ENCODE data around the gene PEX14. TPM values are rescaled to one million over a fixed set of nuclear protein-coding genes. Genes with fewer than 3 reads are reported as not detected.

Gene PEX14
- total RNA-seq, 4 donors from 2014 or later = 2.0 to 21.9 (median 5.3) TPM

DNA sequence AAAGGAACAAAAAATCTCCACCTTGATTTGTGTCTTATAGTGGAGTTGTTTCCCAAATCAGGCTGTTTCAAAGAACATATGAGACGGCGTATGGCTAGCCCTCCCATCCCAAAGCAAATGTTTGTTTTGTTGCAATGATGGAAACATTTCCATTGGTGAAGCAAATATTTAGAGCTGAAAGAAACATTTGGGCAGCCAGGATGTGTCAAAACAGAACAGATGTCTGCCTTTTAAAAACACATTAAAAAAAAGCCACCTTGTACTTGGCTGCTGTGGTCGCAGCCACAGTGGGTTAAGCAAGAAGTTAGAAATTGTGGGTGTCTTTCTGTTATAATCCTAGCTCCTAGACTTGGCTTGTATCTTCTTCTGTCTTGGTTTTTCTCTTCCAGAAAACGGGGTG, 116.3 kb downstream of the PEX14 start:
- Histone ChIP-seq H3K27ac (no peak overlapping the region), H3K27me3 (no peaks in the 10 kb centered on the region), H3K9me3 (no peaks in the 10 kb centered on the region), H3K4me3 (no peak overlapping the region), H3K4me1 (no peaks in the 10 kb centered on the region), H3K36me3 (no peaks in the 10 kb centered on the region)
- intact Hi-C loops (cut with DNase I; ENCODE audit: low total_unique reads) = no loop called here
- no peak for DNase-seq
- TF ChIP-seq, protein P1, sequence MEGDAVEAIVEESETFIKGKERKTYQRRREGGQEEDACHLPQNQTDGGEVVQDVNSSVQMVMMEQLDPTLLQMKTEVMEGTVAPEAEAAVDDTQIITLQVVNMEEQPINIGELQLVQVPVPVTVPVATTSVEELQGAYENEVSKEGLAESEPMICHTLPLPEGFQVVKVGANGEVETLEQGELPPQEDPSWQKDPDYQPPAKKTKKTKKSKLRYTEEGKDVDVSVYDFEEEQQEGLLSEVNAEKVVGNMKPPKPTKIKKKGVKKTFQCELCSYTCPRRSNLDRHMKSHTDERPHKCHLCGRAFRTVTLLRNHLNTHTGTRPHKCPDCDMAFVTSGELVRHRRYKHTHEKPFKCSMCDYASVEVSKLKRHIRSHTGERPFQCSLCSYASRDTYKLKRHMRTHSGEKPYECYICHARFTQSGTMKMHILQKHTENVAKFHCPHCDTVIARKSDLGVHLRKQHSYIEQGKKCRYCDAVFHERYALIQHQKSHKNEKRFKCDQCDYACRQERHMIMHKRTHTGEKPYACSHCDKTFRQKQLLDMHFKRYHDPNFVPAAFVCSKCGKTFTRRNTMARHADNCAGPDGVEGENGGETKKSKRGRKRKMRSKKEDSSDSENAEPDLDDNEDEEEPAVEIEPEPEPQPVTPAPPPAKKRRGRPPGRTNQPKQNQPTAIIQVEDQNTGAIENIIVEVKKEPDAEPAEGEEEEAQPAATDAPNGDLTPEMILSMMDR (IDR thresholded peaks at IDR 0.05) = no peak
- TF ChIP-seq POLR2A (IDR thresholded peaks at IDR 0.05) = no peak

DNA sequence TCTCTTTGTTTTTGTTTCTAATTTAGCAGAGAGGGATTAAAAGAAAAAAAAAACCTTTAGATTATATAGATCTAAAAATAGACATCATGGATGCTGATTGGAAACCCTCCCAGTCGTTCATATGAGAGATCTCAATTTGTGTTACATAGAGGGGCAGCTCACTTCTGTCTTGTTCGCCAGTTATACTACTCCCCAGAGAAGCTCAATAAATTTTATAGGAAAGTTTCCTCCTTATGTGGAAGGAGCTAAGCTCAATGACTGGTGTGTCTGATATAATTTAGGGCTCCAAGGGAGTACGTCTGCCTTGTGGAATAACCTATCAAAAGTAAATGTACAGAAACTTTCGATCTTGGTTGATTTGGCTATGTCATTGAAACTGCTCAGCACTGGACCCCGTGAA, 117.6 kb downstream of the PEX14 start:
- intact Hi-C loops (cut with DNase I; ENCODE audit: low total_unique reads) = no loop called here
- H3K36me3 ChIP-seq = no peaks in the 10 kb centered on the region
- H3K27ac ChIP-seq = peak overlapping the region; percentile 9 to 26
- H3K4me1 ChIP-seq = no peaks in the 10 kb centered on the region
- no peaks in the 10 kb centered on the region for H3K9me3 ChIP-seq
- DNase-seq = no peak
- no peaks in the 10 kb centered on the region for H3K27me3 ChIP-seq
- H3K4me3 ChIP-seq = no peak overlapping the region
- TF ChIP-seq, protein P1 (IDR thresholded peaks at IDR 0.05) = no peak
- TF ChIP-seq POLR2A (IDR thresholded peaks at IDR 0.05) = no peak

DNA sequence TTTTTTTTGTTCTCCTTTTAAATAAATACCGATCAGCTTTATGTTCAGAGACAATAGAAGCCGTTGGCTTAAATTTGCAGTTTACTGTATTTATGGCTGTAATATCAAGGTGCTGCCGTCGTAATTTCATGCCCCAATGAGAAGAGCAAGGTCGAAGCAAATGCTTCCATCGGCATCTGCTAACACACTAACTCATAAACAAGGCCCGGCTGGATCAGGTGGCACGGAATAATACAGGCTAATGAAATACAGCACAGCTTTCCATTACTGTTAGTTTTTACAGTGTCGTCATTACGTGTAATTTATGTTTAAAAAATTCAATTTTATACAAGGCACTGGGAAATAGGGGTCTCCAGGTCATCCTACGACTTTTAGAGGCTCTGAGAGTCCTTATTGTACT, 119.0 kb downstream of the PEX14 start:
- intact Hi-C loops (cut with DNase I; ENCODE audit: low total_unique reads) = no loop called here
- TF ChIP-seq POLR2A (IDR thresholded peaks at IDR 0.05) = no peak
- TF ChIP-seq, protein P1 (IDR thresholded peaks at IDR 0.05) = no peak

DNA sequence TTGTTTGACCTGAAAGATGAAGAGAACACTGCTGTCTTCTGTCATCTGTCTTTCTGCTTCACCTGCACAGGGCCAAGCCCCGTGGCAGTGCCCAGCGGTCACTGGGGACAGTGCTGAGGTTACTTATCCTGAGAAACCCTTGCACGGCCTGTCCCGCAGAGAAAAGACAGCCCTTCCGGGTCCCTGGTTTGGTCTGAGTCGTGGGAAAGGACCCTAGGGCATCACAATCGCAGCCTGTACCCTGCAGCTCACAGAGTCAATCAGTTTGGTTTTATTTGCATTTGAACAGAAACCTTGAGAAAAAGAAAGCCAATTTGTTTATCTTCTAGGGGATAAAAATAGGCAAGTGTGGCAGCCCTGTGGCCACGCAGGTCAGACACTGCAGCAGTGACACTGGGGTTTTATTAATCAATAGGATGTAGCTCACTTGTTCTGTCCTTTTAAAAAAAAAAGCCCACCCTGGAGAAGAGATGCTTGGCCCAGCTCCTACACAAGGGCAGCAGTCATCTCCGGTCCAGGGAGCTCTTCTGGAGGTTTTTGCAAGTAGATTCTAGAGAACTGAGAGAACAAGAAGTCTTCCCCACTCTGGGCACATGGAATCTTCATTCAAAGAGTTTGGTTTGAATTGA, 120.0 kb downstream of the PEX14 start:
- Histone ChIP-seq H3K9me3 (no peaks in the 10 kb centered on the region), H3K4me3 (no peak overlapping the region), H3K36me3 (no peaks in the 10 kb centered on the region), H3K27ac (no peak overlapping the region), H3K4me1 (no peaks in the 10 kb centered on the region), H3K27me3 (no peaks in the 10 kb centered on the region)
- DNase-seq = no peak
- TF ChIP-seq, protein P1 (IDR thresholded peaks at IDR 0.05) = no peak
- TF ChIP-seq POLR2A (IDR thresholded peaks at IDR 0.05) = no peak
- intact Hi-C loops (cut with DNase I; ENCODE audit: low total_unique reads) = no loop called here

More for the DNA sequence above, 119.0 kb downstream of the PEX14 start:
- Histone ChIP-seq H3K27ac (no peak overlapping the region), H3K27me3 (no peaks in the 10 kb centered on the region), H3K9me3 (no peaks in the 10 kb centered on the region), H3K4me3 (no peak overlapping the region), H3K4me1 (no peaks in the 10 kb centered on the region), H3K36me3 (no peaks in the 10 kb centered on the region)
- DNase-seq = no peak

DNA sequence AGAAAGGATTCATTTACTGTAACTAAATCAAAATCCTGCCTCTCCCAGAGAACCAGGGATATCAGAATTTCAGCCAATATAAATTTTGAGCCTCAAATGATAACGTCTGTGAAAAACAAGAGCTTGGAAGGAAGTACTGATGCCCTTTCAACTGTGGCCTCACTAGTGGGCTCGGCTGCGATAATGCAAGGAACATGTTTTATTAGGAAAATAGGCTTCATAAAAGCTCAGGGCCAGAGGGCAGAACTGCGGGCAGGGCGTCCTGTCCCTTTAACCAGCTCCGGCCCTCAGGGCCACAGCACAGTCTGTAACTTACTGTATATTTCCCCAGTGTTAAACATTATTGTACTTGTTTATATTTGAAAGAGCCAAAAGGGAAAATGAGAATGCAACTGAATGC, 122.0 kb downstream of the PEX14 start:
- no peak overlapping the region for H3K27ac ChIP-seq
- H3K4me1 ChIP-seq = no peaks in the 10 kb centered on the region
- no peak for TF ChIP-seq POLR2A (IDR thresholded peaks at IDR 0.05)
- TF ChIP-seq, protein P1 (IDR thresholded peaks at IDR 0.05) = no peak
- no peak for DNase-seq
- intact Hi-C loops (cut with DNase I; ENCODE audit: low total_unique reads) = no loop called here
- H3K4me3 ChIP-seq = no peak overlapping the region
- H3K36me3 ChIP-seq = no peaks in the 10 kb centered on the region
- no peaks in the 10 kb centered on the region for H3K9me3 ChIP-seq
- H3K27me3 ChIP-seq = no peaks in the 10 kb centered on the region

All from uterus (tissue), 4 donors.